Hippocampal formation (tissue), 2 donors: ENCODE measurements around the gene BICRAL.
"Not testable (repeated sequence)": the region's sequence is repeated elsewhere in the genome, so short reads cannot be mapped to it uniquely, and the experiment has no call there.

Source experiments
- DNase-seq, 2 donors: peaks; one replicate each; lab custom pipeline; 2025; lab: John Stamatoyannopoulos, UW

The BICRAL gene

DNA sequence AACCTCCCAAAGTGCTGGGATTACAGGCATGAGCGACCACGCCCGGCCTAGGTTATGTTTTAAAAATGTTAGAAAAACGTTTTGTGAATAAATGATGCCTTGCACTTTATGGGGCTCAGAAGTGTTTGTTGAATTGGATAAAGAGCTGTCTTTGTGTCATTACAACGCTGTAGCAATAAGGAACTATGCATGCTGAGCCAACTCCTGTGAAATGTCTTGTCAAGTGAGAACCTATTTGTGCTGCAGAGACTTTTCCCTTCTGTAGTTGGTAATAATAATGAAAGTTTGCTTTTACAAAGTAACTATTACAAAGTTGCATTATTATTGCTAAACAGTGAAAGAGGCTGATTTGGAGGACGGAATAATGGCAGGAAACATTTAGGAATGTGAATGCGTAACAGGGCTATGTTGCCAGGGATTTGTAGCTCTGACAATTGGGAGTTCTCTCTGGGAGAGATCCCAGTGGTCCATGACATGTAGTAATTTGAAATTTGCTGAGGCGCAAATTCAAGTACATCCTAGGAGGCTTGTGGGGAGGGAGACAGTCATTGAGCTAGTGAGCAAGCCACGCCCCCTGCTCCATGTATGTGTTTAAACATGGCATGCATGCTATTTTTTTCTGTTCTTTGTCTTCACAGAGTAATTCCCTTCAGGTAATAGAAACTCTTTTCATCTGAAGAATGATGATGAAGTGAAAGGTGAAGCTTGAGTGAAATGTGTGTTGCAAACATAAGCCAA, 16.8 kb upstream of the BICRAL start:
- DNase-seq = no peak

DNA sequence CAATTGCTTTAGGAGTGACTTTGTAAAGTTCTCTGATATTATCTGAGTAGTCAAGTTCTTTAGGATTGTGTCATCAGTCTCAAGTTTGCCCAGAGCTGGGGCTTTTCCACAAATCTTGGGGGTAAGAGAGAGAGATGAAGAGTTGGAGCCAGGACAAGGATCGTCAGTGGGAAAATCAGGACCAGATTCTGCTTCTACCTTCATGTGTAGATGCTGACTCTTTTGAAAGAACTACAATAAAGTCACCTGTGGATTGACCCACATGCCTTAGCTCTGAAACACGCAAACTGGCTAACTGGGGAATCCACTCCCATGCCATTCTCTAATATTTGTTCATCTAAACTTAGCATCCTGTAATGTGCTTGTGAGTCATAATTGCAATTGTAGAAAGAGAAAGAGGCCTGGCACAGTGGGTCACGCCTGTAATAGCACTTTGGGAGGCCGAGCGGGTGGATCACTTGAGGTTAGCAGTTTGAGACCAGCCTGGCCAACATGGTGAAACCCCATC, 15.6 kb upstream of the BICRAL start:
- DNase-seq = no peak

DNA sequence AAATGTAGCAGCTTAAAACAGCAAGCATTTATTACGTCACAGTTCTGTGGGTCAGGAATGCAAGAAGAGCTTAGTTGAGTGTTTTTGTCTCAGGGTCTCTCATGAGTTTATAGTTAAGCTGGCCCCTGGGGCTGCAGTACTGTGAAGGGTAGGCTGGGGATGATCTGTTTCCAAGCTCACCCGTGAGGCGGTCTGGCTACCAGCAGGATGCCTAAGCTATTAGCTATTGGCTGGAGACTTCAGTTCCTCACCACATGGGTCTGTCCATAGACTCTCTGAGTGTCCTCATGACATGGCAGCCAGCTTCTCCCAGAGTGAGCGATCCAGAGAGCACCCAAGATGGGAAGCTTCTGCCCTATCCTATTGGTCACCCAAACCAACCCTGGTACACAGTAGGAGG, 12.8 kb upstream of the BICRAL start:
- no peak for DNase-seq

DNA sequence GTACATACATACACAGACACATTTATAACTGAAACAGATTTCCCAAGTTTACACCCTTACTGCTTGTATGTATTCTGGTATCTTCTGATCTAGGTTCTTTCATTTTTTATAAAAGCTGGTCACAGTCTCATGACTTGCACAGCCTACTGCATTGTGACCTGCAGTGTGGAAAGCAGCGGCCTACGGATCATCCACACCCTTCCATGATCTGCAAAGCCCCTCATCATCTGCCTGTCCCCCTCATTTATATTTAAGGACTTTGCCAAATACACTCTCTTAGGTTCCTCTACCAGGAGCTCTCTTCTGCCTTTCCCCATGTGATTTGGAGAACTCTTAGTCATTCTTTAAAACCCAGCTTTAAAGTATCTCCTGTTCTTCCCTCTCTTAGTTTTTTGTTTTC, 12.0 kb upstream of the BICRAL start:
- no peak for DNase-seq

DNA sequence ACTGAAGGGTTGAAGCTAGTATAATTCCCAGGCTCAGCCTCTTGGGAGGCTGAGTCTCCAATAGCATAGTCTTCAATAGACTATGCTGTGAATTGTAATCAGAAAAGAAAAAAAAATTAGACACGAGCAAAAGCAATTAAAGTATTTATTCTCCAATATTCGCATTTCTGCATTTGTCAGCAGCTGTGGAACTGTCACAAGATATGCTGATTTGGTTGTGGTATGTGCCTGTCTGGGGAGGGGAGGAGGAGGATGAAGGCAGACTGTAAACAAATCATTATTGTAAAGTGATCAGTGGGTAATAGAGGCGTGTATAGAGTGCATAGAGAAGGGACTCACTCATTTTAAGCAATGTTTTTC, 10.1 kb upstream of the BICRAL start:
- DNase-seq = no peak

DNA sequence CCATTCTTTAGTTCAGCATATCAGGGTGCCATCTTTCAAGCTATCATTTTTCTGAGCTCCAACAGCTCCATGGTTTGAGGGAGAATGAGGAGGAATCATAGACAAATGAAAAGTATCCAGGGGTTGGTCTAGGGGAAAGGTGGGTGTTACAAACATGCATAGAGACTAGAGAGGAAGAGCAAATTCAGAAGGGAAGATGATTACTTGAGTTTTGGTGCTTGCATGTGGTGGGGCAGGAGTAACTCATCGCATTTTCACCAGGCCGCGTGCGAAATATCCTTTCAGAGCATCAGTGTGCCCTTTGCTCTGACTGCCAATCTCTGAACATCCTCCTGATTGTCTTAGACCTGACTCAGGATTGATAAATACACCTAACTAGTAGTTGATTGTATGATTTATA, 7.7 kb upstream of the BICRAL start:
- DNase-seq = no peak

DNA sequence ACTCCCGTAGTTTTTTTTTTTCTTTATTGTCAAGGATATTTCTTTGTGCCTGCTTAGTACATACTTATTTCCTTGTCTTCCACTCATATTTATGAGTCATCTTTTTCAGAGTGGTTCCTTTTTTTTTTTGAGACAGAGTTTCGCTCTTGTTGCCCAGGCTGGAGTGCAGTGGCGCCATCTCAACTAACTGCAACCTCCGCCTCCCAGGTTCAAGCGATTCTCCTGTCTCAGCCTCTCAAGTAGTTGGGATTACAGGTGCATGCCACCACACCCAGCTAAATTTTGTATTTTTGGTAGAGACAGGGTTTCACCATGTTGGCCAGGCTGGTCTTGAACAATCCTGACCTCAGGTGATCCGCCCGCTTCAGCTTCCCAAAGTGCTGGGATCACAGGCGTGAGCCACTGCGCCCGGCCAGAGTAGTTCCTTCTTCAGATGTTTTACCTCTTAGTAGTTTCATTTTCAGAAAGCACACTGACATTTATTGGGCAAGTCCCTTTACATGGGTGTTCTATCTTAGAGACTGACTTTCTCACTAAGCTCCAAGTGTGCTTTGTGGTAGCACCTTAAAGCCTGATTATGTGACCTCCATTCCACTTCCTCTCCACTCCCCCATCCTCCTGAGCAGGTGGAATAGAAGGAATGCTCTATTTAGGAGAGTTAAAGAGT, 6.9 kb upstream of the BICRAL start:
- DNase-seq = not testable (repeated sequence)

DNA sequence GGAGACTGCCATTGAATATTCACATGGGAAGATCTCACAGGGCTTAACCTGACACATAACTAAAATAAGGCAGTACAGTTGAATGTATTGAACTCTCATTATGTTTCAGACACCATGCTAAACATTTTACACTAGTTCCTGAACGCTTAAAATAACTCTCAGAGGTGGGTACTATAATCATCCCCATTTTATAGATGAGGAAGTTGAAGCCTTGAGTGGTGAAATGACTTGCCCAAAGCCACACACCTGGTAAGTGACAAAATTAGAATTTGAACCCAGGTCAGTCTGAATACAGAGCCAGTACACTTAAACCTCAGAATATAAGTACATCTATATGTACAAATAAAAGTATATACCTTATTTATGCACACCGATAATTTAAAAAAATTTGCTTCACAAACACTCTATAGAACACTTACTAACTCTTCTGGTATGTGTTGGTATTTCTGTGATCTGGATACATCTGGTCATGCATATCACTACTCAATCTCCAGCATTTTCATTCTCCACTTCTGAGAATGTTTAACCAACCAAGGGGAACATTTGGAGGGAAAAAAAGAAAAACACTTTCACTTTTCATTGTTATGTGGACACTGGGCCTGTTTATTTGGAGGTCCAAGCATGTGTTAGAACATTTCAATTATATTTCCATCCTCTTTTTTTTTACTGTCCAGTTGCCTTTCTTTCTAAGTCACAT, 4.6 kb upstream of the BICRAL start:
- no peak for DNase-seq

DNA sequence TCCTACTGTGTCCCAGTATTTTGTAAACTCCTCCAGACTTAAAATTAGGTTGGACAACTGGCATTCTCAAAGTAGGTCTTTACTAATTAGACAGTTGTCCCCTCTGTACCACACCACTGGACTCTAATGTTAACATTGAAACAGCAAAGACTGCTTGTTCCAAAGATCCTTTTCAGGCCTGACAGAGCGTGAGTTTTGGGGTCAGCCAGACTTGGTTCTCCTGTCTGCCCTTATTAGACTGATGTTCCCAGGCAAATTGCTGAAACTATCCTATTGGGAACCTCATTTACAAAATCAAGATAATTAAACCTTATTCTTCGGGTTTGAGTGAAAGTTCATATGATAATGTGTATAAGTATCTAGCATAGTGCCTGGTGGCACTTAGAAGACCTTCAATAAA, 3.7 kb upstream of the BICRAL start:
- no peak for DNase-seq

DNA sequence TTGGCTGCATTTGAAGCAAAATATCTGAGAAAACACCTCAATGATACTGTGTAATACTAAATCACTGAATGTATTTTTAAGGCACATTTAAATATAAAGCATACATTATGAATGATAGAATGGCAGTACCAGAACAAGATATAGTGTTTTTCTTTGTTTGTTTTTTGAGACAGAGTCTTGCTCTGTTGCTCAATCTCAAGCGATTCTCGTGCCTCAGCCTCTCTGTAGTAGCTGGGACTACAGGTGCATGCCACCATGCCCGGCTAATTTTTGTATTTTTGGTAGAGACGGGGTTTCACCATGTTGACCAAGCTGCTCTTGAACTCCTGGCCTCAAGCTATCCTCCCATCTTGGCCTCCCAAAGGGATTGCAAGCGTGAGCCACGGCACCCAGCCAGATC, 2.3 kb upstream of the BICRAL start:
- no peak for DNase-seq

DNA sequence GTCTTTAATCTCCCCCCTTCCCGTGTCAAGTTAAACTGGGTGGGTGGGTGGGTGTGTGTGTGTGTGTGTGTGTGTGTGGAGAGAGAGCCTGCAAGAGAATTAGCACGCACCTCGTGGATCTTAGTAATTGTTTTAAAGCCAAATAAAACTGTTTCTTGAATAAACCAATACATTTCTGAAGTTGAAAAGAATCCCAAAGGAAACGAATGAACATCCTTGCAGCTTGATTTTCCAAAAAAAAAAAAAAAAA, 381 bp upstream of the BICRAL start:
- no peak for DNase-seq

DNA sequence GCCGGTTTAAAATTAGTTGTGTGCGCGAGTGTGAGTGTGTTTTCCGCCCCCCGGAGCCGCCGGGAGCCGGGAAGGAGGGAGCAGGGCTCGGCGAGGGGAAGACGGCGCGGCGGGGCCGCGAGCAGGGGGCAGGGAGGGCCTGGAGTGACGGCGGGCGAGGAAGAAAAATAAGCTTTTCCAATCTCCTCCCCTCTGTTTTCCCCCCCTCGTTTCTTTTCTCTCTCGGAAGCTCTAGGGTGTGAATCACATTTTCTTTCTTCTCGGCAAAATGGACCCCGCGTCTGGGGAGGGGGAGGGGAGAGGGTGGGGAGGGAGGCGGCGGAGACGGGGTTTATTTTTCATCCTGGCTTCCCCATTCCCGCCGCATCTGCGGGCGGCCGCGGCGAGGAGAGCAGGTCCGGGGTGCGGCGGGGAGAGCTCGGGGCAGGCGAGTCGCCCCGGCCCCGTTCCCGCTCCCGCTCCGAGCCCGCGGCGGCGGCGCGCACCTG, 881 bp downstream of the BICRAL start:
- DNase-seq = peak; percentile 75 to 87

DNA sequence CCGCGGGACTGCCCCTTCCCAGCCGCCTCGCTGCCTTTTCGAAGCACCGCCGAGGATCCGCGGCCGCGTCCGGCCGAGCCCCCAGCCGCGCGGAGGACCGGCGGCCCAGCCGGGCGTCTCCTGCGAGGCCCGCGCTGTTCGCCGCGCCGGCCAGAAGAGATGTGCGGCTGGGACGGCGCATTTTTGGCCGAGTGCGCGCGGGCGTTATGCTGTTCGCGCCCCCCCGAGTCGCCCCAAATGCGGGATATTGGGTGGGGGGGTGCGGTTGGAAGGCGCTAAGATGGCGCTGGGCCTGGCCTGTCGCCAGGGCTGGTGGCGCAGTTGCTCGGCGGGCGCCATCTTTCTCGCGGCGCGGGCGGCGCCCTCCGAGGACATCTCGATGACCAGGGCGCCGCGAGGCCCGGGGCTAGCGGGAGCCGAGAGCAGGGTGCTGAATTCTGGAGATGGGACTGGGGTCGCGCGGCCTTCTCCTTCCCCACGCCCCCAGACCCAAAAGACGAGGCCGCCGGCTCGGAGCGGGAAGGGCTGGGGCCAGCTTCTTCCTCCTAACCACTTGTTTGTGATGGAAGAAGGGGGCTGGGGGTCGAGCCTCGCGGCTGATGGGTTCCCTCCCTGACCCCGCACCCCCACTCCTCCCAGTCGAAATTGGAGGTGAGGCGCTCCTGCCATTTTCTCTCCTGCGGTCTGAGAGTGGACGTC, 1.5 kb downstream of the BICRAL start:
- DNase-seq = peak; percentile 37 to 67

DNA sequence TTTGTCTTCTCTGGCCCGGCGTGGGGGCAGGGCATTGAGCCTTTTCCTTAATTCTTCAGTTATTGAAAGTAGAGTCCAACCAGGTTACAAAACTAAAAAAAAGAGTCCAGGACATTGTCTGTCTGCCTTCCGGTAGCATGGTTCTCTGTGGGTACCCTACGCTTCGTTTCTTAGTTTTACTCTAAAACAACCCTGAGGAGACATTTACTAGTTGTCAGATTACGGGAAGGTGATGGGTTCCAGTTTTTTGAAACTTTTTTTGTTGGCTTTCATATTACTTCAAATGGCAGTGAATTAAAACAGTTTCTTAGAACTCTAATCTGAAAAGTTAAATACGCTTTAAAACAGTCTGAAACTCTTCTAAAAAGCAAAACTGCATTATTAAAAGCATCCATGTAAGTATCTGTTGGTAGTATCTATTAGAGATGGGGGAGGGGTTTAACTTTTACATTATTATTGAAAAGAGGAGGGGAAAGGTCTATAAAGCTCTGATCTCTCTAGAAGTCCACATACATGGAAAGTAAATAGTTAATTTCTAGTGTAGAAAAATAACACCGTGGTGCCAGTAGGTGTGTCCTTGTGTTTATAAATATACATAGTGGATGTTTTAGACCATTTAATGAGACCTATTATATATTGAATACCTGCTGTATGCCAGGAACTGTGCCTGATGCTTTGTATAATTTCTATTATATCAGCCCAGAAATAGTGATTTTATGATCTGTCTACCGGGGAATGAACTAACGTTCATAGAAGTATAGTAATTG, 2.2 kb downstream of the BICRAL start:
- no peak for DNase-seq

DNA sequence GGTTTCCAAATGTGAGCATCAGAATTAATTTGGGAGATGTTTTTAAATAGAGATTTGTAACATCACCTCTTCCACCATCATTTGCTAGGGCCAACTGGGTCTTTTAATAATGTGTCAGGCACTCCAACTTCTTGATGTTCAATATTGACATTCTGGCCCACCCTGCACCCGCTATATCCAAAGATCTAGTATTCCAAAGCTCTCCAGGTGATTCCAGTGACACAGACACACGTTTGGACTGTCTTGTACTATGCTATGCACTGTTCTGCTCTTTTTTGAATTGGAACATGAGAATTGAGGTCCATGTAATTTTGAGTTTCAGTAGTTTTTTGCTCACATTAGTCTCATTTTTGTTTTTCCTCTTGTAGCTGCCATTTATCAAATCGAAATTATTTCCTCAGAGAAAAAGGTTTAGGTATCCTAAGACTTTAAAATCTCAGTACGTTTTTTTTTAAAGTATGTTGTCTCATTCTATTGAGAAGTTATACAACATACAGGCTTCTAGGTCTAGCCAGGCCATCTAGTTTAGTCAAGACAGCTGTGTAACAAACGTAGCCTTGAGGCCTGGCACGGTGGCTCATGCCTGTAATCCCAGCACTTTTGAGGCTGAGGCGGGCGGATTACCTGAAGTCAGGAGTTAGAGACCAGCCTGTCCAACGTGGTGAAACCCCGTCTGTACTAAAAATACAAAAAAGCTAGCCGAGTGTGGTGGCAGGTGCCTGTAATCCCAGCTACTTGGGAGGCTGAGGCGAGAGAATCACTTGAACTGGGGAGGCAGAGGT, 3.1 kb downstream of the BICRAL start:
- no peak for DNase-seq

DNA sequence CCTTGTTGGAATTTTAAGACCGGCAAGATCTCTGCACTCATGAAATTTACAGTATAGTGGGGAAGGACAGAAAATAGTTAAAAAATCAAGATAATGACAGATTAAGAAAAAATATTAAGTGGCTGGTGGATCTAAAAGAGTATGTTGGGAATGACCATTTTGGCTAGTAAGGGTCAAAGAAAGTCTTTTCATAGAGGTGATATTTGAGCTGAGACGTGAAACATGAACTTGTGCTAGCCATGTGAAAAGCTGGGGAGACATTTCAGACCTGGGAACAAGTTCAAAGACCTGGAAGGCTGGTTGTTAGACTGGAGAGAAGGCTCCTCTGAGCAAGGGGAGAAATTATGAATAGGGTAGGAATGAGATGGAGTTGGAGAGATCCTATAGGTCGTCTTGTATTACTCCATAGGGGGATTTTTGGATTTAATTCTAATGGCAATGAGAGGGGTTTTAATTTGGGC, 4.7 kb downstream of the BICRAL start:
- DNase-seq = no peak

DNA sequence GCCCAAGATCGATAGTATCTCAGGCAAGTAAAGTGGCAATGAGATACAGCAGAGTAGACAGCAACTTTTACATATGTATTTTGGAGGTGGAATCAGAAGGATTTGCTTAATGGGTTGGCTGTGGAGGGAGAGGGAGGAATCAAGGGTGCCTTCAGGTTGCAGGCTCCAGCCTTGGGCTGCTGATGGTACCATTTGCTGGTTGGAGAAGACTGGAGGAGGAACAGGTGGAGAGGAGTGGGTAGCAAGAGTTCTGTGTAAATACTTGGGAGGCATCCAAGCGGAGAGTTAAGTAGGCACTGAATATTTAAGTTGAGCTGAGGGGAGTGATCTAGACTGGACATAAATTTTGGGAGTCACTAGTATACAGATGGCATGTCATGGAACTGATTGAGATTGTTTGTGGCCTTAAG, 5.2 kb downstream of the BICRAL start:
- no peak for DNase-seq

DNA sequence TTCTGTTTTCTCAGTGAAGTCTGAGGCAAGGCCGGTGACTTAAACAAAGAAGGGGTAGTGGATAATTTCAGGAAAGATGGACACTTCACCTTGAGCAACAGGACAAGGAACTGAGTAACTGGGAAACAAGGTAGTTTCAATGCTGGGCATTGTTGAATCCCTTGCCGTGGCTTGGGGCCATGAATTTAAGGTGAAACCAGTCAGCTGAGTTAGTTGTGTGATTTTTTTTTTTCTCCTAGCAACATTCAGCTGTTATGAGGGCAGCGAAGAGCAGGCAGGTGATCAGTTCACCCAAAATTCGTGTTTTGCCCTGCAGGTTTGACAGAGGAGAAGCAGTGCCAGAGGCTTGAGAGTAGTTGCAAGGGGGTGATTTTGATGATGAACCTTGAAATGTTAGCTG, 6.8 kb downstream of the BICRAL start:
- DNase-seq = no peak

DNA sequence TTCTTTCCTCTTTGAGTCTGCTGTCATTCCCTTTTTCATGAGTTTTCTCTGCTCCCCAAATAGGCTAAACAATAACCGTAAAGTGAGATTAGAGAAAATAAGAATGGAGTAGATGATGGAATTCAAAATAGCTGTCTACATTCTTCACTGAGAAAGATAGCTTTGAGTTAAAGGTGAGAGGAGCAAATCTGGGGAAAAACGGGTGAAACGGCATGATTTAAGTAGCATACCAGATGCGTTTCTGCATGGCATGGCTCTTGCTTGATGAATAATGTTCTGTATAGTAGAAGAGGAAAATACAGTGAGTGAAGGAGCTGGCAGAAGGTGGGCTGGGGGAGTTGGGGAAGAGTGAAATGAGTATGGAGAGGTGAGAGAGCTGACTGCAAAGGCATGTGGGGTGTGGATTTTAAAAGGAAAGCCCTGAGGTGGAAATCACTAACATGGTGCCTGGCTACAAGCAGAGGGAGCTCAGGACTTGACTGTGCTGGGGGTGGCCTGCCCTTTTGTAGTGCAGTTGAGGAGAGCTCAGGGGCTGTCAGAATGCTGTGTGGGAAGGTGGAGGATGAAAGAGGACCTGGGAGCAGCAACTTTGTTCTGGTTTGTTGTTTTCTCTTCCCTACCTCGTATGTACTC, 8.8 kb downstream of the BICRAL start:
- DNase-seq = no peak

DNA sequence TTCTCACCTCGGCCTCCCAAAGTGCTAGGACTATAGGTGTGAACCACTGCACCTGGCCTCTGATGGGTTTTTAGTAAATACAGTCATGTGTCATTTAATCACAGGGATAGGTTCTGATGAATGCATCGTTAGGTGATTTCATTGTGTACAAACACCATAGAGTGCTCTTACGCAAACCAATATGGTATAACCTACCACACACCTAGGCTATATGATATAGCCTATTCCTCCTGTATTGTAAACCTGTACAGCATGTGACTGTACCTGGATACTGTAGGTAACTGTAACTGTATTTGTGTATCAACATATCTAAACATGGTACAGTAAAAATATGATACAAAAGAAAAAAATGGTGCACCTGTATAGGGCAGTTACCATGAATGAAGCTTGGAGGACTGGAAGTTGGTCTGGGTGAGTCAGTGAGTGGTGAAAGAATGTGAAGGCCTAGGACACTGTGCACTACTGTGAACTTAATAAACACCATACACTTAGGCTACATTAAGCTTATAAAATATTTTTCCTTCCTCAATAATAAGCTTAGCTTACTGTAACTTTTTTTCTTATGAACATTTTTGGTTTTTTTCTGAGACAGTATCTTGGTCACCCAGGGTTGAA, 10.0 kb downstream of the BICRAL start:
- no peak for DNase-seq
